CD4-positive, alpha-beta T cell (primary cell): ENCODE measurements around the gene LIMK2. TPM values are rescaled to one million over a fixed set of nuclear protein-coding genes. Genes with fewer than 3 reads are reported as not detected.

Experiments used
- ATAC-seq: fragments of 200-7000 bp; cut with Tn5 transposase; one replicate; pipeline ENCODE4 v1.10.0; 2022; ENCODE audit warnings: mild to moderate bottlenecking; ENCODE audit not compliant: poor library complexity
- CTCF ChIA-PET: fragments of 350-600 bp; sonication (Branson Sonifier 250); formaldehyde crosslinking; loops from one replicate; lab custom pipeline; 2021; ENCODE audit warnings: antibody characterized with exemption, inconsistent platforms; lab: Charles Lee
- POLR2A ChIA-PET: fragments of 350-600 bp; sonication (Branson Sonifier 250); formaldehyde crosslinking; loops from one replicate; lab custom pipeline; 2021; ENCODE audit warnings: antibody characterized with exemption, inconsistent platforms; lab: Charles Lee
- DNase-seq, 14 experiments: peaks; one replicate each; pipeline ENCODE4 v3.0.0-alpha.2; 2013 to 2020; ENCODE audit warnings: mixed read lengths in 2 of 14
- H3K27ac ChIP-seq, 2 donors: one replicate each; pipeline versions ENCODE4 v1.5.1 to v1.7.0; 2013; ENCODE audit warnings: low read length in 2 of 2, low read depth in 1 of 2, mild to moderate bottlenecking in 1 of 2
- H3K27me3 ChIP-seq, 2 experiments: 1 replicate in 1 of 2; 2 replicates in 1 of 2; pipeline versions ENCODE4 v1.6.1 to v1.7.0; 2013; ENCODE audit warnings: low read length in 2 of 2, control low read depth in 1 of 2, mild to moderate bottlenecking in 1 of 2, moderate library complexity in 1 of 2; ENCODE audit not compliant: insufficient read depth in 2 of 2, control insufficient read depth in 1 of 2
- H3K36me3 ChIP-seq: one replicate; pipeline ENCODE4 v1.6.1; 2013; ENCODE audit warnings: low read length, control low read depth; ENCODE audit not compliant: insufficient read depth
- H3K4me1 ChIP-seq: one replicate; pipeline ENCODE4 v1.6.1; 2013; ENCODE audit warnings: low read length, control low read depth; ENCODE audit not compliant: insufficient read depth
- H3K4me3 ChIP-seq: one replicate; pipeline ENCODE4 v1.5.1; 2013; ENCODE audit warnings: mild to moderate bottlenecking, low read length, moderate library complexity
- H3K9me3 ChIP-seq, 2 experiments: 1 replicate in 1 of 2; 2 replicates in 1 of 2; pipeline versions ENCODE4 v1.6.1 to v1.7.0; 2013; ENCODE audit warnings: low read length in 2 of 2, mild to moderate bottlenecking in 2 of 2, control low read depth in 1 of 2, moderate library complexity in 1 of 2; ENCODE audit not compliant: control insufficient read depth in 1 of 2, insufficient read depth in 1 of 2
- H3K27ac Mint-ChIP-seq: one replicate; pipeline ENCODE4 v1.8.0; 2020; ENCODE audit warnings: mixed read lengths
- H3K27me3 Mint-ChIP-seq: one replicate; pipeline ENCODE4 v1.8.0; 2021; ENCODE audit warnings: mixed read lengths
- H3K36me3 Mint-ChIP-seq: one replicate; pipeline ENCODE4 v1.8.0; 2021; ENCODE audit warnings: low read depth, mixed read lengths
- H3K4me1 Mint-ChIP-seq: one replicate; pipeline ENCODE4 v1.8.0; 2021; ENCODE audit warnings: low read depth, mixed read lengths
- H3K4me3 Mint-ChIP-seq: one replicate; pipeline ENCODE4 v1.8.0; 2020; ENCODE audit warnings: mild to moderate bottlenecking, mixed read lengths
- H3K9me3 Mint-ChIP-seq: one replicate; pipeline ENCODE4 v1.8.0; 2020; ENCODE audit warnings: mixed read lengths
- CTCF ChIP-seq: fragments of 200-600 bp; IDR thresholded peaks from one replicate; pipeline ENCODE4 v1.8.0; 2022; ENCODE audit warnings: antibody characterized with exemption, mild to moderate bottlenecking
- intact Hi-C, 2 experiments: fragments of 100-400 bp; cut with DNase I in 1 of 2; cut with micrococcal nuclease in 1 of 2; formaldehyde crosslinking; loops; one replicate each; pipeline versions ENCODE4 v1.15.1 to v1.9.0; 2023 to 2025; cut with DNase I, micrococcal nuclease
- total RNA-seq, 174 experiments: library from RNA in 2 of 174; stranded (reverse) in 2 of 174; gene quantifications; one replicate each; pipeline ENCODE4 v1.2.3 and lab custom pipeline; 2021 to 2026

LIMK2 gene
- total RNA-seq, 2 experiments from 2014 or later: 13.1 to 14.6 TPM

- ChIA-PET POLR2A (no interaction called here), CTCF (no interaction called here)
- Mint-ChIP-seq H3K4me3 (no peak overlapping the region), H3K9me3 (no peaks in the 10 kb centered on the region), H3K36me3 (peaks cover 37% of the 10 kb centered on the region), H3K4me1 (peaks cover 33% of the 10 kb centered on the region), H3K27ac (no peak overlapping the region), H3K27me3 (no peaks in the 10 kb centered on the region)
- no peak for TF ChIP-seq CTCF
- DNase-seq (no peak), ATAC-seq (no peak)
- peaks cover 3% of the 10 kb centered on the region for H3K4me1 ChIP-seq
- no peak overlapping the region for H3K4me3 ChIP-seq
- peaks cover 8% of the 10 kb centered on the region for H3K36me3 ChIP-seq
- H3K27ac ChIP-seq: no peak overlapping the region
- H3K27me3 ChIP-seq: no peaks in the 10 kb centered on the region
- intact Hi-C loops: no loop called here
- no peaks in the 10 kb centered on the region for H3K9me3 ChIP-seq
These were observed 26.0 kb downstream of the LIMK2 start for GRCh38 chr22:31238057-31238456.

DNA sequence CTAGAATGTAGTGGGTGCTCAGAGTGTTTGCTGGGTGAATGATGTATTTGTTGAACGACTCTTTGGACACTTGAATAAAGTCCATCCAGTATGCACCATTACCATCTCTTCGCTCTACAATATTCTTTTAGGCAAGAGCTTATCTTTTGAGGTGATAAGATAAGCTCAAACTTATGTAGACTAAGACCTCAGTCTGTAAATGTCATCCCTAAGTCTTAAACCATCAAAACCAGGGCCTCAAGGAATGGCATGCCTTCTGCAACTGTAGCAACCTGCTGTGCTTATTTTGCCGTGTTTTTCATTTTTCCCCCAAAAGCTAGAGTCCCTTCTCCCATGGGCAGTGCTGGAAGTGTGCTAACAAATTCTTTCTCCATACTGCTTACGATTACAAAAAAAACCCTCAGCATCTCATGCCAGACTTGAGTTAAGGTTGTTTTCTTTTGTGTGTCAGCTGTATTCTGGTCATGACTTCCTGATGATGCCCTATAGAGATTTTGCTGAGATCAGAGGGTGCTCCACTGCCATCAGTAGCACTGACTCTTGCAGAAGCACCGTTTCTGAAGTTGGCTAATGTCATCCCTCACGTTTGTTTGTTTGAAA, 27.8 kb downstream of the LIMK2 start:
- peaks cover 15% of the 10 kb centered on the region for H3K4me1 ChIP-seq
- H3K36me3 ChIP-seq: peaks cover 3% of the 10 kb centered on the region
- no peak for ATAC-seq
- Mint-ChIP-seq H3K4me3 (no peak overlapping the region), H3K9me3 (no peaks in the 10 kb centered on the region), H3K27ac (no peak overlapping the region), H3K4me1 (peaks cover 30% of the 10 kb centered on the region), H3K36me3 (peaks cover 25% of the 10 kb centered on the region), H3K27me3 (no peaks in the 10 kb centered on the region)
- POLR2A ChIA-PET: no interaction called here
- H3K9me3 ChIP-seq: no peaks in the 10 kb centered on the region
- DNase-seq: no peak
- intact Hi-C loops: no loop called here
- CTCF ChIA-PET: interaction anchor here (1.3 kb wide), 1 partner anchor 33 kb away, joined by 3 read pairs; no protein-coding TSS in a partner anchor
- H3K27ac ChIP-seq: no peak overlapping the region
- no peak for TF ChIP-seq CTCF
- no peak overlapping the region for H3K4me3 ChIP-seq
- no peaks in the 10 kb centered on the region for H3K27me3 ChIP-seq

DNA sequence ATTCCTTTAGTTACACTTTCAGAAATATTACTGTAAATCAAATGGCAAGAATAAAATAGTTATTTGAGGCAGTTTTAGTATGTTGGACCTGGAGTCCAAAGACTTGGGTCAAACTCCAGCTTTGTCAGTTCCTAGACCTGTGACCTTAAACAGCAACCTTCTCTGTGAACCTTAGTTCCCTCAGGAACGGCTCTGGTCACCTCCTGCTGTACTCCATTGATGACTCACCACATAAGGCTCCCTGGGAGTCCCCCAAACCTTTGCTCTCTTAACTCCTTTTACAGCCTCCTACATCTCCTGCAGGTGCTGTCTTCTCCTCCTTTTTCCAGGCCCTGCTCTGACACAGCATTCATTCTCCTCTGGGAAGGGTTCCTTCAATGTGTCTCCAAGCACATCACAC, 29.1 kb downstream of the LIMK2 start:
- ATAC-seq (no peak), DNase-seq (no peak)
- Mint-ChIP-seq H3K27me3 (no peaks in the 10 kb centered on the region), H3K27ac (no peak overlapping the region), H3K4me1 (peaks cover 30% of the 10 kb centered on the region), H3K4me3 (no peak overlapping the region), H3K36me3 (peaks cover 20% of the 10 kb centered on the region), H3K9me3 (no peaks in the 10 kb centered on the region)
- H3K36me3 ChIP-seq: peaks cover 3% of the 10 kb centered on the region
- no peak overlapping the region for H3K27ac ChIP-seq
- no peaks in the 10 kb centered on the region for H3K27me3 ChIP-seq
- no peak for TF ChIP-seq CTCF
- ChIA-PET CTCF (interaction anchor here (1.3 kb wide), 1 partner anchor 31 kb away, joined by 3 read pairs; no protein-coding TSS in a partner anchor), POLR2A (no interaction called here)
- H3K4me3 ChIP-seq: no peak overlapping the region
- intact Hi-C loops: no loop called here
- no peaks in the 10 kb centered on the region for H3K9me3 ChIP-seq
- H3K4me1 ChIP-seq: peaks cover 17% of the 10 kb centered on the region
